Measurements from ENCODE around the gene TESK2.

The TESK2 gene

GRCh38 chr1:45339789-45340558, 151.0 kb downstream of the TESK2 start, which contains the start of the genes MUTYH and TOE1:
Gene MUTYH (minus strand): TSS chr1:45340440. CDS start chr1:45334505, 5,935 bp downstream.
Gene TOE1 (plus strand): TSS chr1:45340170. CDS start chr1:45340253, 83 bp downstream.
- peaks cover 4% of the 10 kb centered on the region for H3K4me1 ChIP-seq
- H3K27ac ChIP-seq = peak within 1 kb of the TSS; percentile 98
- peak within 1 kb of the TSS; percentile 78 for H2AFZ ChIP-seq
- peak within 1 kb of the TSS; percentile 90 for H3K4me3 ChIP-seq (ENCODE audit: low read depth, low read length)
- H3K79me2 ChIP-seq = peaks cover 2% of the 10 kb centered on the region
- H3K27me3 ChIP-seq (ENCODE audit: control insufficient read depth, insufficient read depth, low read length) = no peaks in the 10 kb centered on the region
- no peaks in the 10 kb centered on the region for H3K36me3 ChIP-seq (ENCODE audit: control insufficient read depth, insufficient read depth, low read length)
- peak within 1 kb of the TSS; percentile 75 for H3K4me2 ChIP-seq (ENCODE audit: low read length)
- TF ChIP-seq CTCF (IDR thresholded peaks at IDR 0.05) = no peak
- peak within 1 kb of the TSS; percentile 38 for H3K9ac ChIP-seq
- no peaks in the 10 kb centered on the region for H3K9me3 ChIP-seq (ENCODE audit: control insufficient read depth, low read length)

GRCh38 chr1:45337630-45338325, 153.2 kb downstream of the TESK2 start:
- Histone ChIP-seq H3K9ac (no peak overlapping the region), H3K36me3 (ENCODE audit: control insufficient read depth, insufficient read depth, low read length) (no peaks in the 10 kb centered on the region), H3K27ac (no peak overlapping the region), H3K27me3 (ENCODE audit: control insufficient read depth, insufficient read depth, low read length) (no peaks in the 10 kb centered on the region), H3K79me2 (peaks cover 2% of the 10 kb centered on the region), H3K4me1 (peaks cover 4% of the 10 kb centered on the region), H2AFZ (no peak overlapping the region), H3K4me3 (ENCODE audit: low read depth, low read length) (no peak overlapping the region), H3K4me2 (ENCODE audit: low read length) (no peak overlapping the region), H3K9me3 (ENCODE audit: control insufficient read depth, low read length) (no peaks in the 10 kb centered on the region)
- TF ChIP-seq CTCF (IDR thresholded peaks at IDR 0.05) = no peak

GRCh38 chr1:45335855-45336324, 155.1 kb downstream of the TESK2 start:
- Histone ChIP-seq H3K36me3 (ENCODE audit: control insufficient read depth, insufficient read depth, low read length) (no peaks in the 10 kb centered on the region), H3K4me2 (ENCODE audit: low read length) (no peak overlapping the region), H3K4me1 (peaks cover 1% of the 10 kb centered on the region), H3K9me3 (ENCODE audit: control insufficient read depth, low read length) (no peaks in the 10 kb centered on the region), H3K4me3 (ENCODE audit: low read depth, low read length) (no peak overlapping the region), H3K9ac (no peak overlapping the region), H3K27ac (no peak overlapping the region), H3K27me3 (ENCODE audit: control insufficient read depth, insufficient read depth, low read length) (no peaks in the 10 kb centered on the region), H3K79me2 (no peaks in the 10 kb centered on the region), H2AFZ (no peak overlapping the region)
- TF ChIP-seq CTCF (IDR thresholded peaks at IDR 0.05) = no peak

- H3K4me1 ChIP-seq = no peaks in the 10 kb centered on the region
- no peak for TF ChIP-seq CTCF (IDR thresholded peaks at IDR 0.05)
- no peak overlapping the region for H3K9ac ChIP-seq
- no peaks in the 10 kb centered on the region for H3K79me2 ChIP-seq
- H3K27ac ChIP-seq = no peak overlapping the region
- H3K27me3 ChIP-seq (ENCODE audit: control insufficient read depth, insufficient read depth, low read length) = no peaks in the 10 kb centered on the region
- H3K4me2 ChIP-seq (ENCODE audit: low read length) = no peak overlapping the region
- no peak overlapping the region for H3K4me3 ChIP-seq (ENCODE audit: low read depth, low read length)
- H3K36me3 ChIP-seq (ENCODE audit: control insufficient read depth, insufficient read depth, low read length) = no peaks in the 10 kb centered on the region
- H2AFZ ChIP-seq = no peak overlapping the region
- no peaks in the 10 kb centered on the region for H3K9me3 ChIP-seq (ENCODE audit: control insufficient read depth, low read length)
Observed at GRCh38 chr1:45334308-45335245, 156.4 kb downstream of the TESK2 start.
